HG03196 (cell line): ENCODE measurements around the gene CDCA7.
"Not testable (repeated sequence)": the region's sequence is repeated elsewhere in the genome, so short reads cannot be mapped to it uniquely, and the experiment has no call there.

Experiments
- ATAC-seq: cut with Tn5 transposase; IDR thresholded peaks from one replicate; pipeline ENCODE4 v1.9.1; 2021; ENCODE audit not compliant: unreplicated experiment

Gene CDCA7

GRCh38 chr2:173401716-173402326 lies 47.1 kb downstream of the CDCA7 start:
- ATAC-seq, result no peak

- no peak for ATAC-seq
Measured at GRCh38 chr2:173402405-173402974, 47.8 kb downstream of the CDCA7 start.

DNA sequence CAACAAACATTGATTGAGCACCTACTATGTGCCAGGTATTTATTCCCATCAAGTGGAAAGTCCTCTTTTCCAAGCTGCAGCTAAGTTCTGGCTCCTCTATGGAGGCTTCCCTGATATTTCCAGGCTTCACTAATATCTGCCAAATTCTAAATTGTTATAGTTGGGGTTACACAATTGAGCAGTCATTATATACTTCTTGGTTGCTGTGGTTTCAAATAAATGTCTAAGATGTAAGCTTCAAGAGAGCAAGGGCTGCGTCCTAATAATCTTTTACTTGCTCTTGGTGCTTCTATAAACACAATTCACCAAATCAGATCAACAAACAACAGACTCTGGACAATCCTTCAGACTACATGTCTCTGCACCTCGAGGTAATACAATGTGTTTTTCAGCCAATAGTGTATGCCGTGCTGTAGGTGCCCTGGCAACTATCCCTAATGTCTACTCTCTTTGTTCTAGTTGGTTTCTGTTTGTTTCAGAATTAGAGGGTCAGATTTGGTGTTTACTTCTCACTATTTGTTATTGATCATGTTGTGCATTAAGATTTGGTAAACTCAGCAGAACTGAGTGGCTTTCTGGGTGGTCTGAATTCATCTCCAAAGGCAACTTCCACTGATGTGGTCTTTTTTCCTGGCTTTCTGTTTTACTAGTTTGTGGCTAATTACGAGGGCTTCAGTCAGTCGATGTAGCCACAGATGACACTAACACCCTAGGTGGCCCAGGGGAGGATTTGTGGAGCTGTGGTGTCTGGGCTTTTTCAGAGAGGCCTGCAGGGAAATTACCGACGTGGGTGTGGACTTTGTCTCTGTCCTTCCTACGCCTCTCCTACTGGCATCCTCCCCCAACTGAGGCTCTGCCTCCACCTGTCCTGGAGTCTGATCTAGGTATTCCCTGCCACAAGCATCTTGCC lies 50.4 kb downstream of the CDCA7 start:
- ATAC-seq, result no peak

DNA sequence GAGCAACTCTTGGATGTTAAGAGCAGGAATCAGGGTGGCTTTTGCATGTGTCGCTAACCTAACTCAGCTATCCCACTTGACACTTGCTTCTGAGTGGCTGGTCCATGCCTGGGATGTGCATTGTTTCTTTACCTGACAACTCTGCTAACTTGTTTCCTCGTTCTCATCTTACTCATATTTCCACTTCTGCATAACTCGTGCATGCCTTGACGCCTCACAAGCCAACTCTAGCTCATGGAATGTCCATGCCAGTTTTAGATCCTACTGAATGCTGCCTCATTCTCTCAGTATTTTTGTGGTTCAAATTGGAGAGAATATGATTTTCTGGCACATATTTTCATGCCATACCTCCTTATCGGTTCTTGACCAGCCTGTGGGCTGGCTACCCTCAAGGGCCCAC lies 52.5 kb downstream of the CDCA7 start:
- ATAC-seq, result no peak

- no peak for ATAC-seq
Measured at GRCh38 chr2:173407646-173408045, 53.0 kb downstream of the CDCA7 start.

GRCh38 chr2:173410579-173410978 lies 55.9 kb downstream of the CDCA7 start:
- ATAC-seq, result no peak

DNA sequence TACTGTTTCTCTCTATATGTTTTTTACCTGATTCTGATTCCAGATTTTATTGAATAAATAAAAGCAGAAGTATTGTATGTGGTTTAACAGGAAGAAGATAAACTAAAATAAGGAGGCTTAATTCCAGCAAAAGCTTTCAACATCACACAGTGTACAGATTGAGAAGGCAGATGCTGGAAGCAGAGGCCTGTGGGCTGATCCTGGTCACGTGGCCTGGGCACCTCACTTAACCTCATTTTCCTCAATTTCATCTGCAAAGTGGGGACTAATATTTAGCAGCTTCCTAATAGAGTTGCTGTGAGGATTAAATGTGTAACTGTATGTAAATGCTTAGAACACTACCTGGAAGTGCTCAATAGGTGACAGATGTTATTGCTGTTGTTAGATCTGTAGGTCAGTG lies 58.0 kb downstream of the CDCA7 start:
- no peak for ATAC-seq

GRCh38 chr2:173414823-173415322 lies 60.2 kb downstream of the CDCA7 start:
- no peak for ATAC-seq

DNA sequence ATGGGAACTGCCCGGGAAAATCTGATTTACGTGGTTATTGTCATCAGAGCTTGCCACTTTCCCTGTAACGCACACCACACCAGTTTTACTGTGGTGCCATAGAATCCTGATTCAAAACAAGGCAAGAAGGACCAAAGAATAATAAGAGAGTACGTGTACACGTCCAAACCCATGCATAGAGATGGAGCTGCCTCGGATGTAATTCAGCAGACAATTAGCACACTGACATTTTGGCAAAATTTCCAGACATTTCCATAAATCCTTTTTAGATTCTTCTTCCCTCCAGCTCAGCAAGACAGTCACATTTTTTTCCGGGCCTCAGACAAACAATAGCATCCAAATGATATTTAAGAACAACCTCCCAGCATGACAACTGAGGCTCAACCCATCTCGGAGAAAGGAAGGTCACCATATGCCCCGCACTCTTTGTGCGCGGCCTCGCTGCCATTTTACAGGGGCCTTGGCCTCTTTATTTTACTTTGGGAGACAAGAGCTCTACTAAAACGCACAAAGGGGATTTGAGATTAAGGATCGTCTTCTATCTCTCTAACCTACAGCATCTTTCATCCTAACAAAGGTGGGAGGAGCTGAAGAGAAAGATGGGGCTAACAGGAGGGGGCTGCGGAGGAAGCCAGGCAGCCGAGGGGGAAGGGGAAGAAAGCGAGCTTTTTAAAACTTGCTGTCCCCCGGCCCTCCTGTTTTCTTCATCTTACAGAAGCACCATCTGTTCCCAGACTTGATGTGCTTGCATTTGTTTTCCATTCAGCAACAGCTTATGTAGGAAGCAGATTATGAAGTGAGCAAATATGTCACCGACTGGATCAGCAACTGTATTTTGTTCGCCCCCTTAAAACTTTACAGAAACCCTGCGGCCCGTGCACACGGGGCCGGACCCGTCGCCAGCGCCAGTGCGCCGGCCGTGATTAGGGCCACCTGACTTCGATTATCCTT lies 61.0 kb downstream of the CDCA7 start:
- ATAC-seq, result no peak

- not testable (repeated sequence) for ATAC-seq
Measured at GRCh38 chr2:173416415-173417152, 61.9 kb downstream of the CDCA7 start.

DNA sequence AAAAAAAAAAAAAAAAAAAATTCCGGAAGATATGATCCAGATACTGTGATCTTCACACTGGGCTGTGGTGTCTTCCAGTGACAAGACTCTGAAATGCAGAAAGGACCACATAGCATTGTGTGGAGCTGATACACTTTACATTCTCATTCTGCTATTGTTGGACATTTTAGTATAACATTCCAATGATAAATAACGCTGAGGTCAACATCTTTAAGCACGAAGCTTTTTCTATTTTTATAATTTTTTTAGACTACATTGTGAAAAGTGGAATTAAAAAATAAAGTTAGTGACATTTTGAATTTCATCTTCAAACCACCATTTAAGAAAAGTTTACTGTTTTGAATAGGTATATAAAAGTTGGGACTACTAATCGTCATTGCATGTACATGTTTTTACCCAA lies 62.7 kb downstream of the CDCA7 start:
- no peak for ATAC-seq

GRCh38 chr2:173417802-173418201 lies 63.1 kb downstream of the CDCA7 start:
- no peak for ATAC-seq
